AG09319 (cell line): ENCODE results near the gene ADGRB2.

Source experiments
- DNase-seq: peaks from one replicate; pipeline ENCODE4 v3.0.0-alpha.2; 2010; ENCODE audit warnings: low read depth; ENCODE audit errors: extremely low read depth
- TF ChIP-seq, protein P1 (sequence below): IDR thresholded peaks from 2 replicates; pipeline ENCODE4 v1.5.1; 2011; ENCODE audit warnings: low read depth, mild to moderate bottlenecking, inconsistent platforms, low read length, moderate library complexity

ADGRB2 gene

DNA sequence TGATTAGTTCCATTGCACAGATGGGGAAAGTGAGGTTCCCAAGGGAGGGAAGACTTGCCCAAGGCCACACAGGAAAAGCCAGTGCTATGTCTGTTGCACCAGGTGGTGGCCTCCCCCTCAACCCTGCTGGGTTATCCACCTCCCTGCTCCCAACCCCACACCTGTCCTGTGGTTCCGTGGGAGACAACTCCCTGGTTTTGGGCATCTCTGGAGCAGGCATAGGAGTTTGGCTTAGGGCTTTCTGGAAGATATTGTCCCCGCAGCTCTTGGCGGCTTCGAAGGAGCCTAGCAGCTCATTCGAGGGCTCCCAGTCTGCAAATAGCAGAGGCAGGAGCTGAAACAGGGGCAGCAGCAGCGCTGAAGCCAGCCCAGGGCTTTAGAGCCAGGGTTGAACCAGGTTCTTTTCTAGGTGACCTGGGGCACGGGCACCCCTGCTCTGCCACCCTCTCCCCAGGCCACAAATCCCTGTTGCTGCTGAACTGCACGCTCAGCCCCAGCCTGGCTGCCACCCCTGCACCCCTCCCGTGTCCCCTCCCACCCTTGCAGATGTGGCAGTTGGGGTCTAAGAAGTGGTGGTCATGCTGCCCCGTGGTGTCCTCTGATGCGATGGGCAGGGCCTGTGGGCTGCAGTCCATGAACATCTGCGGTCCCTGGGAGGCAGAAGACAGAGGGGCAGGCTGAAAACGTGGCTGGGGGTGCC is 29.6 kb upstream of the ADGRB2 start:
- TF ChIP-seq, protein P1, sequence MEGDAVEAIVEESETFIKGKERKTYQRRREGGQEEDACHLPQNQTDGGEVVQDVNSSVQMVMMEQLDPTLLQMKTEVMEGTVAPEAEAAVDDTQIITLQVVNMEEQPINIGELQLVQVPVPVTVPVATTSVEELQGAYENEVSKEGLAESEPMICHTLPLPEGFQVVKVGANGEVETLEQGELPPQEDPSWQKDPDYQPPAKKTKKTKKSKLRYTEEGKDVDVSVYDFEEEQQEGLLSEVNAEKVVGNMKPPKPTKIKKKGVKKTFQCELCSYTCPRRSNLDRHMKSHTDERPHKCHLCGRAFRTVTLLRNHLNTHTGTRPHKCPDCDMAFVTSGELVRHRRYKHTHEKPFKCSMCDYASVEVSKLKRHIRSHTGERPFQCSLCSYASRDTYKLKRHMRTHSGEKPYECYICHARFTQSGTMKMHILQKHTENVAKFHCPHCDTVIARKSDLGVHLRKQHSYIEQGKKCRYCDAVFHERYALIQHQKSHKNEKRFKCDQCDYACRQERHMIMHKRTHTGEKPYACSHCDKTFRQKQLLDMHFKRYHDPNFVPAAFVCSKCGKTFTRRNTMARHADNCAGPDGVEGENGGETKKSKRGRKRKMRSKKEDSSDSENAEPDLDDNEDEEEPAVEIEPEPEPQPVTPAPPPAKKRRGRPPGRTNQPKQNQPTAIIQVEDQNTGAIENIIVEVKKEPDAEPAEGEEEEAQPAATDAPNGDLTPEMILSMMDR, result no peak
- no peak for DNase-seq

DNA sequence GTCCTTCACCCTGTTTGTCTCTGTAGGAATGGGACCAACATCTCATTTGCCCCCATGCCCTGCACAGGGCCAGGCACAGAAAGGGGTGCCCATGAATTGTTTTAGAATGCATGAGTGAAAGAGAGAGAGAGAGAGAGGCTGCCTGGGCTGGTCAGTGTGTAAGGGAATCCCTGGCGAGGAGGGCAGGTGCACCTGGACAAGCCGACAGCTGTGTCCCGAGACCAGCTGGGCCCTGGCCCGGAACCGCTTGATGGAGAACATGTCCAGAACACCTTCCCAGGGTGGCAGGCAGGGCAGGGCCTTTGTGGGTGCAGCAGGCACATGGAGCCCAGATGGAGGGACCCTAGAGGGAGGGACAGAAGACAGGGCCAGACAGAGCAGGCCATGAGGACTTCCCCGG is 28.9 kb upstream of the ADGRB2 start:
- TF ChIP-seq, protein P1, result no peak
- DNase-seq, result no peak

- no peak for DNase-seq
- TF ChIP-seq, protein P1, result no peak
Measured at GRCh38 chr1:31792541-31792940, 28.4 kb upstream of the ADGRB2 start.

GRCh38 chr1:31792116-31792515 is 28.0 kb upstream of the ADGRB2 start:
- TF ChIP-seq, protein P1, result no peak

GRCh38 chr1:31791131-31791858 is 27.2 kb upstream of the ADGRB2 start:
- no peak for DNase-seq
- TF ChIP-seq, protein P1, result no peak

More at GRCh38 chr1:31792116-31792515, 28.0 kb upstream of the ADGRB2 start:
- DNase-seq, result no peak

- TF ChIP-seq, protein P1, result no peak
- DNase-seq, result no peak
Measured at GRCh38 chr1:31790641-31791091, 26.5 kb upstream of the ADGRB2 start.

DNA sequence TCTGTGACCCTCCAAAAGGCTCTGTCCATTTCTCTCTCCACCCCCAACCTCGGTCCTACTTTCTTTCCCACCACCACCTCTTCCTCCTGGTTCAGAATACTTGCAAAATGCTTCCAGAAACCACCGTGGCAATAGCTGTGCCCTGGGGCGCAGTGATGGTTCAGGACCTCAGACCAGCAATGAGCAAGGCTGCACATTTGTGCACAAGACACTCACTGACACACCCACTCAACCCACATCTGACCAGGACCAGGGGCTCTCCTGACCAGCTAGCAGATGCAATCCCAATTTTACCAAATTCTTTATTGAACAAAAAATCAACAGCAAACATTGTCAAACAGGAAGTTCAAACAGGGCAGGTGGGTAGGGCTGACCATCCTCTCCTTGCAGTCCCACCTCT is 26.0 kb upstream of the ADGRB2 start:
- TF ChIP-seq, protein P1, result no peak
- no peak for DNase-seq
